ENCODE measurements around the gene FREY1. TPM values are rescaled to one million over a fixed set of nuclear protein-coding genes. Genes with fewer than 3 reads are reported as not detected.

The FREY1 gene
- total RNA-seq, 1 donor from 2014 or later = not detected

GRCh38 chr11:45884596-45885185, 22.4 kb downstream of the FREY1 start:
- intact Hi-C loops (cut with DNase I) = no loop called here
- ATAC-seq (ENCODE audit: poor library complexity) = no peak
- no peak for DNase-seq

- intact Hi-C loops (cut with DNase I) = no loop called here
- DNase-seq = peak; percentile 24
- ATAC-seq (ENCODE audit: poor library complexity) = no peak
Measured at GRCh38 chr11:45881708-45882368, 25.2 kb downstream of the FREY1 start.

GRCh38 chr11:45880772-45881570, 26.1 kb downstream of the FREY1 start:
- intact Hi-C loops (cut with DNase I) = no loop called here
- ATAC-seq (ENCODE audit: poor library complexity) = no peak
- peak; percentile 36 for DNase-seq

- DNase-seq (no peak), ATAC-seq (ENCODE audit: poor library complexity) (no peak)
- intact Hi-C loops (cut with DNase I) = no loop called here
Measured at GRCh38 chr11:45879803-45880686, 27.0 kb downstream of the FREY1 start.

- intact Hi-C loops (cut with DNase I) = no loop called here
- ATAC-seq (ENCODE audit: poor library complexity) (no peak), DNase-seq (no peak)
Measured at GRCh38 chr11:45877845-45878244, 29.2 kb downstream of the FREY1 start.

- DNase-seq = no peak
- intact Hi-C loops (cut with DNase I) = no loop called here
- ATAC-seq (ENCODE audit: poor library complexity) = no peak
Measured at GRCh38 chr11:45877221-45877620, 29.9 kb downstream of the FREY1 start.

GRCh38 chr11:45876401-45876800, 30.7 kb downstream of the FREY1 start:
- intact Hi-C loops (cut with DNase I) = no loop called here
- ATAC-seq (ENCODE audit: poor library complexity) (peak; percentile 50), DNase-seq (no peak)

- intact Hi-C loops (cut with DNase I) = no loop called here
- peak; percentile 68 for ATAC-seq (ENCODE audit: poor library complexity)
- no peak for DNase-seq
Measured at GRCh38 chr11:45872651-45873356, 34.3 kb downstream of the FREY1 start.

- ATAC-seq (ENCODE audit: poor library complexity) (no peak), DNase-seq (no peak)
- intact Hi-C loops (cut with DNase I) = no loop called here
Measured at GRCh38 chr11:45871638-45872037, 35.4 kb downstream of the FREY1 start.

GRCh38 chr11:45870706-45871105, 36.4 kb downstream of the FREY1 start:
- intact Hi-C loops (cut with DNase I) = no loop called here
- ATAC-seq (ENCODE audit: poor library complexity) (no peak), DNase-seq (no peak)

- ATAC-seq (ENCODE audit: poor library complexity) (no peak), DNase-seq (no peak)
- intact Hi-C loops (cut with DNase I) = no loop called here
Measured at GRCh38 chr11:45869551-45869950, 37.5 kb downstream of the FREY1 start.

- DNase-seq (no peak), ATAC-seq (ENCODE audit: poor library complexity) (no peak)
- intact Hi-C loops (cut with DNase I) = no loop called here
Measured at GRCh38 chr11:45864041-45864440, 43.0 kb downstream of the FREY1 start.

- ATAC-seq (ENCODE audit: poor library complexity) (no peak), DNase-seq (no peak)
- intact Hi-C loops (cut with DNase I) = no loop called here
Measured at GRCh38 chr11:45860764-45861510, 46.1 kb downstream of the FREY1 start.

GRCh38 chr11:45860348-45860747, 46.7 kb downstream of the FREY1 start:
- intact Hi-C loops (cut with DNase I) = no loop called here
- no peak for ATAC-seq (ENCODE audit: poor library complexity)
- DNase-seq = no peak

- intact Hi-C loops (cut with DNase I) = loop anchor here (5.0 kb wide), 1 partner anchor 58 kb away; the partner anchor contains the start of gene PEX16
- DNase-seq (peak; percentile 95), ATAC-seq (ENCODE audit: poor library complexity) (peak; percentile 77)
Measured at GRCh38 chr11:45859661-45860140, 47.4 kb downstream of the FREY1 start.

- DNase-seq (no peak), ATAC-seq (ENCODE audit: poor library complexity) (no peak)
- intact Hi-C loops (cut with DNase I) = loop anchor here (5.0 kb wide), 1 partner anchor 58 kb away; the partner anchor contains the start of gene PEX16
Measured at GRCh38 chr11:45858751-45859398, 48.2 kb downstream of the FREY1 start.

- DNase-seq (peak; percentile 70), ATAC-seq (ENCODE audit: poor library complexity) (peak; percentile 70)
- intact Hi-C loops (cut with DNase I) = loop anchor here (5.0 kb wide), 1 partner anchor 59 kb away; the partner anchor contains the start of gene PEX16
Measured at GRCh38 chr11:45857961-45858474, 49.1 kb downstream of the FREY1 start.
